DND-41 (cell line): Measurements from ENCODE around the gene PLA1A.

ENCODE experiments used
- EZH2 ChIP-seq: IDR thresholded peaks from 3 replicates; pipeline ENCODE4 v1.6.1; 2012; ENCODE audit warnings: borderline replicate concordance, low read depth, mild to moderate bottlenecking, moderate library complexity, low read length, inconsistent platforms; ENCODE audit not compliant: severe bottlenecking
- TF ChIP-seq, protein P1 (sequence below): IDR thresholded peaks from 2 replicates; pipeline ENCODE4 v1.5.1; 2012; ENCODE audit warnings: borderline replicate concordance, low read length, moderate library complexity, mild to moderate bottlenecking; ENCODE audit not compliant: poor library complexity, severe bottlenecking; ENCODE audit errors: extremely low read depth

DNA sequence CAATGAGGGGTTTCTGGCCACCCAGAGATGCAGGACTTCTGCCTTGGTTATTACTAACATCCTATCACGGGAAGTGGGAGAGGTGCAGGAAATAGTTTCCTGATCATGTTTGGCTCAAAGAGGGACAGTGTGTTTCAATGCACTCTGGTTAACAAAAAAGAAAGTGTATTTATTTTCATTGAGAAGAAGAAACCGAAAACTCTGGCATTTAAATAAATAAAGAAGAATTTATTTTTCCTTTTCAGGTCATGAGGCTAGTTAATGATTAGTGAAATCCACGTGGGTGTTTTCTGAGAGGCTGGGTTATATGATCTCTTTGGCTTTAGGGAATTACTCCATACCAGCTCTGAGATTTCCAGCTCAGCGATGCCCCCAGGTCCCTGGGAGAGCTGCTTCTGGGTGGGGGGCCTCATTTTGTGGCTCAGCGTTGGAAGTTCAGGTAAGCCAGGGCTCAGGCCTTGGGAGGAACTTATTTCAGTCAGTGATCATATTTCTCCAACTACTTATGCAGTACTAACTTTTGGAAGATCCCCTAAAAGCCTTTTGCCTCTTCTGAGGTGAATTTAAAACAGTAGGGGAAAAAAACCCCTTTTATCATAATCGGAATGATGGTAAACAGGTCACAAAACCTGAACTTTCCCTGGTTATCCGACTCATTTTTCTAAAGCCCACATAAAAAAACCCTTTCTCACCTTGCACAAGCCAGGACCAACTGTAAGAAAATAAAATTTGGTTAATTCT, at the start of gene PLA1A:
- TF ChIP-seq, protein P1, sequence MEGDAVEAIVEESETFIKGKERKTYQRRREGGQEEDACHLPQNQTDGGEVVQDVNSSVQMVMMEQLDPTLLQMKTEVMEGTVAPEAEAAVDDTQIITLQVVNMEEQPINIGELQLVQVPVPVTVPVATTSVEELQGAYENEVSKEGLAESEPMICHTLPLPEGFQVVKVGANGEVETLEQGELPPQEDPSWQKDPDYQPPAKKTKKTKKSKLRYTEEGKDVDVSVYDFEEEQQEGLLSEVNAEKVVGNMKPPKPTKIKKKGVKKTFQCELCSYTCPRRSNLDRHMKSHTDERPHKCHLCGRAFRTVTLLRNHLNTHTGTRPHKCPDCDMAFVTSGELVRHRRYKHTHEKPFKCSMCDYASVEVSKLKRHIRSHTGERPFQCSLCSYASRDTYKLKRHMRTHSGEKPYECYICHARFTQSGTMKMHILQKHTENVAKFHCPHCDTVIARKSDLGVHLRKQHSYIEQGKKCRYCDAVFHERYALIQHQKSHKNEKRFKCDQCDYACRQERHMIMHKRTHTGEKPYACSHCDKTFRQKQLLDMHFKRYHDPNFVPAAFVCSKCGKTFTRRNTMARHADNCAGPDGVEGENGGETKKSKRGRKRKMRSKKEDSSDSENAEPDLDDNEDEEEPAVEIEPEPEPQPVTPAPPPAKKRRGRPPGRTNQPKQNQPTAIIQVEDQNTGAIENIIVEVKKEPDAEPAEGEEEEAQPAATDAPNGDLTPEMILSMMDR = no peak
- TF ChIP-seq EZH2 = no peak
